SK-N-SH (cell line): ENCODE measurements around the gene FREY1. TPM values are rescaled to one million over a fixed set of nuclear protein-coding genes. Genes with fewer than 3 reads are reported as not detected.

Experiments used
- CTCF ChIA-PET: fragments of 300-600, 350-600 bp; formaldehyde crosslinking; extraction: SDS; loops from one replicate; lab custom pipeline; 2021; lab: Yijun Ruan, JAX
- POLR2A ChIA-PET: fragments of 350-600 bp; sonication (Branson Sonifier 250); formaldehyde crosslinking; extraction: SDS; loops from one replicate; lab custom pipeline; 2020; ENCODE audit warnings: antibody characterized with exemption, inconsistent platforms; lab: Yijun Ruan, JAX
- DNase-seq: peaks from one replicate; pipeline ENCODE4 v3.0.0; 2012
- H2AFZ ChIP-seq: fragments of 200-600 bp; sonication (generic); 2 replicates; pipeline ENCODE4 v1.8.1; 2016; ENCODE audit warnings: antibody characterized with exemption, mild to moderate bottlenecking, low read depth
- H3F3A ChIP-seq: fragments of 200-600 bp; sonication (generic); replicated peaks from 2 replicates; pipeline ENCODE3; 2016; ENCODE audit warnings: antibody characterized with exemption, mild to moderate bottlenecking; ENCODE audit not compliant: insufficient read depth
- H3K27ac ChIP-seq, 2 experiments: fragments of 200-500 bp in 1 of 2; fragments of 200-600 bp in 1 of 2; sonication (Bioruptor generic) in 1 of 2; sonication (generic), shearing (Covaris generic) in 1 of 2; 2 replicates each; pipeline versions ENCODE4 v1.5.1 to v1.6.1; 2014 to 2016; ENCODE audit warnings: low read depth in 2 of 2, inconsistent platforms in 1 of 2, low read length in 1 of 2, mild to moderate bottlenecking in 1 of 2, mixed read lengths in 1 of 2
- H3K27me3 ChIP-seq: fragments of 200-600 bp; sonication (generic), shearing (Covaris generic); 2 replicates; pipeline ENCODE4 v1.6.1; 2016; ENCODE audit warnings: mixed run types; ENCODE audit not compliant: insufficient read depth
- H3K36me3 ChIP-seq, 2 experiments: fragments of 200-500 bp in 1 of 2; fragments of 200-600 bp in 1 of 2; sonication (Bioruptor generic) in 1 of 2; sonication (generic) in 1 of 2; replicated peaks in 1 of 2; 2 replicates each; pipeline versions ENCODE3 to v1.5.1; 2014 to 2016; ENCODE audit warnings: low read length in 1 of 2, mild to moderate bottlenecking in 1 of 2; ENCODE audit not compliant: insufficient read depth in 2 of 2, control insufficient read depth in 1 of 2
- H3K4me1 ChIP-seq, 2 experiments: fragments of 200-500 bp in 1 of 2; fragments of 200-600 bp in 1 of 2; sonication (Bioruptor generic) in 1 of 2; sonication (generic), shearing (Covaris generic) in 1 of 2; 2 replicates each; pipeline versions ENCODE4 v1.5.1 to v1.6.1; 2014 to 2016; ENCODE audit warnings: low read depth in 1 of 2, low read length in 1 of 2, mixed run types in 1 of 2; ENCODE audit not compliant: insufficient read depth in 2 of 2, control insufficient read depth in 1 of 2
- H3K4me2 ChIP-seq: fragments of 200-600 bp; sonication (generic), shearing (Covaris generic); 2 replicates; pipeline ENCODE4 v1.6.1; 2017; ENCODE audit warnings: mixed run types
- H3K4me3 ChIP-seq, 2 experiments: fragments of 200-500 bp in 1 of 2; fragments of 200-600 bp in 1 of 2; sonication (Bioruptor generic) in 1 of 2; sonication (generic), shearing (Covaris generic) in 1 of 2; 2 replicates each; pipeline versions ENCODE4 v1.5.1 to v1.8.1; 2014 to 2016; ENCODE audit warnings: low read depth in 2 of 2, inconsistent platforms in 1 of 2, low read length in 1 of 2, mild to moderate bottlenecking in 1 of 2, mixed read lengths in 1 of 2, moderate library complexity in 1 of 2
- H3K79me2 ChIP-seq: fragments of 200-600 bp; sonication (generic); 2 replicates; pipeline ENCODE4 v1.8.1; 2017; ENCODE audit warnings: mild to moderate bottlenecking; ENCODE audit not compliant: insufficient read depth
- H3K9ac ChIP-seq: fragments of 200-600 bp; sonication (generic); 2 replicates; pipeline ENCODE4 v1.6.1; 2017; ENCODE audit warnings: mixed run types
- H3K9me2 ChIP-seq: fragments of 200-600 bp; sonication (generic); 2 replicates; pipeline ENCODE4 v1.6.1; 2017; ENCODE audit warnings: mixed run types
- H3K9me3 ChIP-seq: fragments of 200-600 bp; sonication (generic); 2 replicates; pipeline ENCODE4 v1.6.1; 2017; ENCODE audit warnings: mixed run types, mild to moderate bottlenecking, moderate library complexity
- H4K20me1 ChIP-seq: fragments of 200-600 bp; sonication (generic); 2 replicates; pipeline ENCODE4 v1.6.1; 2017; ENCODE audit warnings: mild to moderate bottlenecking, mixed run types; ENCODE audit not compliant: insufficient read depth
- EP300 ChIP-seq, 2 experiments: IDR thresholded peaks; 2 replicates each; pipeline versions ENCODE4 v1.4.0 to v1.6.1; 2012; ENCODE audit warnings: borderline replicate concordance in 1 of 2, low read depth in 1 of 2, low read length in 1 of 2
- FOSL2 ChIP-seq: IDR thresholded peaks from 2 replicates; pipeline ENCODE4 v1.4.0; 2012; ENCODE audit warnings: low read depth, mild to moderate bottlenecking, moderate library complexity, borderline replicate concordance
- FOXJ3 ChIP-seq: sonication (generic); formaldehyde crosslinking; IDR thresholded peaks from 2 replicates; pipeline ENCODE4 v1.5.1; 2020; ENCODE audit warnings: mild to moderate bottlenecking, missing genetic modification reagents
- NRF1 ChIP-seq: IDR thresholded peaks from 2 replicates; pipeline ENCODE4 v1.6.1; 2012; ENCODE audit warnings: low read depth, mild to moderate bottlenecking, low read length
- POLR2AphosphoS5 ChIP-seq: IDR thresholded peaks from 2 replicates; pipeline ENCODE4 v1.6.1; 2012; ENCODE audit warnings: low read depth, low read length
- RCOR1 ChIP-seq: fragments of 150-350 bp; IDR thresholded peaks from 2 replicates; pipeline ENCODE4 v1.6.1; 2017; ENCODE audit warnings: antibody characterized with exemption, low read length
- RXRA ChIP-seq: IDR thresholded peaks from 2 replicates; pipeline ENCODE4 v1.4.0; 2012; ENCODE audit warnings: low read depth, mild to moderate bottlenecking, borderline replicate concordance
- TEAD4 ChIP-seq: IDR thresholded peaks from 2 replicates; pipeline ENCODE4 v1.4.0; 2012; ENCODE audit warnings: mild to moderate bottlenecking, borderline replicate concordance; ENCODE audit not compliant: insufficient read depth
- WGBS: methylation state at CpG from one replicate; pipeline ENCODE4 v1.1.6; 2017; ENCODE audit warnings: low lambda C conversion rate; 5-methylcytosine and 5-hydroxymethylcytosine counted together
- polyA plus RNA-seq, 3 experiments: library from polyadenylated mRNA; depleted of rRNA; stranded (reverse); fragments of >200 nt; gene quantifications; 2 replicates each; pipeline ENCODE4 v1.2.3, GENCODE V29; 2012
- TF ChIP-seq, protein P1 (sequence below): IDR thresholded peaks from 2 replicates; pipeline ENCODE4 v1.4.0; 2012; ENCODE audit warnings: low read depth
- TF ChIP-seq, protein P2 (sequence below): fragments of 200-600 bp; sonication (generic); IDR thresholded peaks from 2 replicates; pipeline ENCODE4 v1.6.1; 2017; ENCODE audit warnings: antibody characterized with exemption, mild to moderate bottlenecking, moderate library complexity

The FREY1 gene
- polyA plus RNA-seq, 1 of the 3 experiments (the other 2 are of a cell fraction) = 0.30 TPM

DNA sequence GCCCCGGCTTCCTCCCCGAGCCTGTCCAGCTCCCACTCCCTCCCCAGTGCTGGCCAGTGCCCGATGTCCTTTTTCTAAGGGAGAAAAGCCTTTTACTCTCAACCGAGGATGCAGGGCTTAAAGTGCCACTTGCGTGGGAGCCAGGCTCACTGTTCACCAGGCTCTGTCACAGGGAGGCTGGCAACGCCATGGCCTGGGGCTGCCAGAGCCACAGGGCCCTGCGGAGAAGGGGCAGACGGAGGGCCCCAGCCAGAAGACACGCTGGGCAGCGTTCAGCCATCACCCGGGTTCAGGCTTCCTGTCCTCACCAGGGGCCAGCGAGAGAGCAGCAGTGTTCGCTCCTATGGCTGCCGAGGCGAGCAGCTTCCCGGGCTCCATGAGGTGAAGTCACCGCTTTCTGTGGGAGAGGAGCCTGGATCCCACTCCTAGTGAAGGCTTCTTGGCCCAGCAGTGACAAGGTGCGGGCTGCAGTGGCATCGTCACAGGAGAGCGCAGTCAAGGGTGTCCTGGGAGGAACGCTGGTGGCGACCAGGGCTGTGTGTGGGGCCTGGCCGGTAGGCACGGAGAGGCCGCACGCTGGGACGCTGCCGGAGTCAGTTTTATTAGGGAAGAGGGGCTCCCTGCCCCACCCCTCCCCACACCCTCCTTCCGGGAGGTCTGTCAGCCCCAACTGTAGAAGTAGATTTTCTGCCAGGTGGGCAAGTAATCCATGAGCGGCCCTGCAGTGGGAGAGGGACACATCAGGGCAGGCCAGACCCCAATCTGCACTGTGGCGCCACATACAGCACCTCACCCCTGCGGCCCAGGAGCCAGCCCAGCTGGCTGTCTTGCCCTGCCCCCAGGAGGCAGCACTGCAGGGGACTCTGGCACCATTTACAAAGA lies 2.8 kb upstream of the FREY1 start:
- Histone ChIP-seq H2AFZ (no peak overlapping the region), H3K9me2 (no peaks in the 10 kb centered on the region), H3K79me2 (no peaks in the 10 kb centered on the region), H3K9me3 (no peaks in the 10 kb centered on the region), H3K36me3 (peaks cover 0 to 36% of the 10 kb centered on the region in 2 experiments), H3F3A (no peaks in the 10 kb centered on the region), H4K20me1 (no peaks in the 10 kb centered on the region), H3K4me3 (no peak overlapping the region), H3K27ac (no peak overlapping the region), H3K4me1 (peaks cover 0 to 9% of the 10 kb centered on the region in 2 experiments; a peak in 1 of 4 replicates), H3K27me3 (no peaks in the 10 kb centered on the region), H3K4me2 (no peak overlapping the region), H3K9ac (no peak overlapping the region)
- TF ChIP-seq, protein P1, sequence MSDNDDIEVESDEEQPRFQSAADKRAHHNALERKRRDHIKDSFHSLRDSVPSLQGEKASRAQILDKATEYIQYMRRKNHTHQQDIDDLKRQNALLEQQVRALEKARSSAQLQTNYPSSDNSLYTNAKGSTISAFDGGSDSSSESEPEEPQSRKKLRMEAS = no peak
- TF ChIP-seq, protein P2, sequence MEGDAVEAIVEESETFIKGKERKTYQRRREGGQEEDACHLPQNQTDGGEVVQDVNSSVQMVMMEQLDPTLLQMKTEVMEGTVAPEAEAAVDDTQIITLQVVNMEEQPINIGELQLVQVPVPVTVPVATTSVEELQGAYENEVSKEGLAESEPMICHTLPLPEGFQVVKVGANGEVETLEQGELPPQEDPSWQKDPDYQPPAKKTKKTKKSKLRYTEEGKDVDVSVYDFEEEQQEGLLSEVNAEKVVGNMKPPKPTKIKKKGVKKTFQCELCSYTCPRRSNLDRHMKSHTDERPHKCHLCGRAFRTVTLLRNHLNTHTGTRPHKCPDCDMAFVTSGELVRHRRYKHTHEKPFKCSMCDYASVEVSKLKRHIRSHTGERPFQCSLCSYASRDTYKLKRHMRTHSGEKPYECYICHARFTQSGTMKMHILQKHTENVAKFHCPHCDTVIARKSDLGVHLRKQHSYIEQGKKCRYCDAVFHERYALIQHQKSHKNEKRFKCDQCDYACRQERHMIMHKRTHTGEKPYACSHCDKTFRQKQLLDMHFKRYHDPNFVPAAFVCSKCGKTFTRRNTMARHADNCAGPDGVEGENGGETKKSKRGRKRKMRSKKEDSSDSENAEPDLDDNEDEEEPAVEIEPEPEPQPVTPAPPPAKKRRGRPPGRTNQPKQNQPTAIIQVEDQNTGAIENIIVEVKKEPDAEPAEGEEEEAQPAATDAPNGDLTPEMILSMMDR = no peak
- TF ChIP-seq EP300 (IDR thresholded peaks at IDR 0.05; ENCODE audit: borderline replicate concordance in 1 of 2, low read depth in 1 of 2, low read length in 1 of 2) (no peak), NRF1 (no peak), RCOR1 (no peak), RXRA (no peak)
- no peak for DNase-seq
- ChIA-PET CTCF (interaction anchor here (1.0 to 1.8 kb wide), 2 partner anchors 37 to 97 kb away, joined by 3 to 8 read pairs; no protein-coding TSS in a partner anchor), POLR2A (interaction anchor here (1.0 to 3.2 kb wide), 2 partner anchors 8 to 97 kb away, joined by 3 to 15 read pairs; partner anchors contain the start of gene PEX16)
- 82% methylated on average over 19 of the region's 32 CpGs for WGBS

- H3K9me3 ChIP-seq = no peaks in the 10 kb centered on the region
- no peaks in the 10 kb centered on the region for H4K20me1 ChIP-seq
- no peak overlapping the region for H2AFZ ChIP-seq
- H3K9me2 ChIP-seq = no peaks in the 10 kb centered on the region
- TF ChIP-seq FOXJ3 (CRISPR knock-in tag) (no peak), TEAD4 (no peak), POLR2AphosphoS5 (0 out of 2 replicates have a peak, but pooled peaks have one; percentile 9), FOSL2 (no peak)
- H3K4me3 ChIP-seq = no peak overlapping the region
- no peaks in the 10 kb centered on the region for H3K27me3 ChIP-seq
- ChIA-PET POLR2A (interaction anchor here (0.6 to 3.2 kb wide), 4 partner anchors 9 to 211 kb away, joined by 3 to 15 read pairs (median 4); partner anchors contain the start of gene PEX16), CTCF (interaction anchor here (1.0 to 1.5 kb wide), 3 partner anchors 10 to 36 kb away, joined by 3 to 4 read pairs (median 4); no protein-coding TSS in a partner anchor)
- H3K36me3 ChIP-seq = peaks cover 0 to 35% of the 10 kb centered on the region in 2 experiments
- WGBS = 97% methylated on average over 5 of the region's 8 CpGs
- H3K9ac ChIP-seq = no peak overlapping the region
- peaks cover 0 to 9% of the 10 kb centered on the region in 2 experiments; a peak in 1 of 4 replicates for H3K4me1 ChIP-seq
- H3K79me2 ChIP-seq = no peaks in the 10 kb centered on the region
- no peak overlapping the region for H3K4me2 ChIP-seq
- peak overlapping the region in 1 of 2 experiments; percentile 30; a peak in 1 of 4 replicates for H3K27ac ChIP-seq
- no peak for DNase-seq
- no peaks in the 10 kb centered on the region for H3F3A ChIP-seq
Observed at GRCh38 chr11:45907911-45908370, 870 bp upstream of the FREY1 start.
